VCaP (cell line): Measurements from ENCODE around the gene AFF1.

Experiments used
- H3K27ac ChIP-seq: fragments of 450-650 bp; 2 replicates; pipeline ENCODE4 v1.5.1; 2017
- CTCF ChIP-seq: fragments of 450-650 bp; conservative IDR thresholded peaks from 2 replicates; pipeline ENCODE4 v1.5.1; 2017; ENCODE audit warnings: mild to moderate bottlenecking, moderate library complexity

Gene AFF1

GRCh38 chr4:87037671-87038334, 103.0 kb downstream of the AFF1 start:
- peak overlapping the region; percentile 50 for H3K27ac ChIP-seq
- no peak for TF ChIP-seq CTCF

GRCh38 chr4:87038837-87039615, 104.2 kb downstream of the AFF1 start:
- H3K27ac ChIP-seq: peak overlapping the region; percentile 50
- TF ChIP-seq CTCF: no peak

GRCh38 chr4:87041141-87041540, 106.3 kb downstream of the AFF1 start:
- H3K27ac ChIP-seq: peak overlapping the region; percentile 48; the same call in 1 of the 2 replicates
- TF ChIP-seq CTCF: no peak

GRCh38 chr4:87042221-87042620, 107.4 kb downstream of the AFF1 start:
- TF ChIP-seq CTCF: no peak
- peak overlapping the region; percentile 48 for H3K27ac ChIP-seq

GRCh38 chr4:87042986-87043820, 108.4 kb downstream of the AFF1 start:
- TF ChIP-seq CTCF: no peak
- H3K27ac ChIP-seq: peak overlapping the region; percentile 48

- peak overlapping the region; percentile 48 for H3K27ac ChIP-seq
- no peak for TF ChIP-seq CTCF
Observed at GRCh38 chr4:87044511-87045233, 109.9 kb downstream of the AFF1 start.
